Esophagus muscularis mucosa (tissue), 4 donors: ENCODE measurements around the gene C10orf71. TPM values are rescaled to one million over a fixed set of nuclear protein-coding genes. Genes with fewer than 3 reads are reported as not detected.

Experiments used
- DNase-seq: peaks from one replicate; pipeline ENCODE4 v3.0.0-alpha.2; 2017; ENCODE audit errors: extremely low spot score
- H3K27ac ChIP-seq, 4 donors: fragments of 200-600 bp; sonication (generic); replicated peaks in 1 of 4; 1 replicate in 3 of 4; 2 replicates in 1 of 4; pipeline ENCODE4 v1.5.1; 2016 to 2019; ENCODE audit warnings: mild to moderate bottlenecking in 1 of 4
- H3K27me3 ChIP-seq, 4 donors: fragments of 200-600 bp; sonication (generic); one replicate each; pipeline versions ENCODE4 v1.5.1 to v1.6.0; 2016 to 2019
- H3K36me3 ChIP-seq, 4 donors: fragments of 200-600 bp; sonication (generic); one replicate each; pipeline ENCODE4 v1.5.1; 2016 to 2019
- H3K4me1 ChIP-seq, 4 donors: fragments of 200-600 bp; sonication (generic); one replicate each; pipeline ENCODE4 v1.5.1; 2016 to 2019
- H3K4me3 ChIP-seq, 4 donors: fragments of 200-600 bp; sonication (generic); 1 replicate in 2 of 4; 2 replicates in 2 of 4; pipeline ENCODE4 v1.5.1; 2016 to 2019; ENCODE audit warnings: mild to moderate bottlenecking in 4 of 4, moderate library complexity in 1 of 4
- H3K9me3 ChIP-seq, 4 donors: fragments of 200-600 bp; sonication (generic); 1 replicate in 3 of 4; 2 replicates in 1 of 4; pipeline ENCODE4 v1.5.1; 2016 to 2019
- CTCF ChIP-seq, 3 experiments: fragments of 200-600 bp in 2 of 3; fragments of 450-650 bp in 1 of 3; sonication (generic) in 2 of 3; IDR thresholded peaks; one replicate each; pipeline ENCODE4 v1.5.1; 2017 to 2019; ENCODE audit warnings: antibody characterized with exemption in 3 of 3, mild to moderate bottlenecking in 2 of 3, moderate library complexity in 1 of 3
- EP300 ChIP-seq: sonication (generic); formaldehyde crosslinking; IDR thresholded peaks from one replicate; pipeline ENCODE4 v1.6.1; 2017; ENCODE audit warnings: antibody characterized with exemption
- POLR2A ChIP-seq: fragments of 450-650 bp; IDR thresholded peaks from one replicate; pipeline ENCODE4 v1.6.1; 2017; ENCODE audit warnings: antibody characterized with exemption, moderate library complexity, mild to moderate bottlenecking, low read depth
- POLR2AphosphoS5 ChIP-seq, 2 donors: sonication (generic); formaldehyde crosslinking; IDR thresholded peaks; one replicate each; pipeline ENCODE4 v1.6.1; 2017; ENCODE audit warnings: antibody characterized with exemption in 2 of 2
- WGBS: methylation state at CpG from one replicate; pipeline ENCODE4 v1.1.5; 2018; 5-methylcytosine and 5-hydroxymethylcytosine counted together
- intact Hi-C: fragments of 100-400 bp; cut with DNase I; formaldehyde crosslinking; loops from one replicate; pipeline ENCODE4 v1.15.1; 2023
- total RNA-seq, 4 donors: library from RNA; depleted of rRNA; stranded (reverse); fragments of >200 nt; gene quantifications; one replicate each; pipeline versions ENCODE4 v1.1.0 to v1.2.1, GENCODE V29; 2016

Gene C10orf71
- total RNA-seq, 4 donors from 2014 or later: 0.06 to 0.42 TPM; not detected in 2

- H3K27me3 ChIP-seq: peaks cover 0 to 8% (median 0%) of the 10 kb centered on the region in 4 donors
- WGBS: 88% methylated on average over 9 of the region's 10 CpGs
- peaks cover 0 to 3% (median 0%) of the 10 kb centered on the region in 4 donors for H3K4me1 ChIP-seq
- no peak for DNase-seq
- no peak overlapping the region for H3K27ac ChIP-seq
- H3K4me3 ChIP-seq: no peak overlapping the region
- intact Hi-C loops: no loop called here
- TF ChIP-seq EP300 (no peak), POLR2A (no peak), CTCF (IDR thresholded peaks at IDR 0.05) (no peak), POLR2AphosphoS5 (IDR thresholded peaks at IDR 0.05) (no peak)
- no peaks in the 10 kb centered on the region for H3K9me3 ChIP-seq
- no peaks in the 10 kb centered on the region for H3K36me3 ChIP-seq
Measured at GRCh38 chr10:49288341-49289065, 10.5 kb upstream of the C10orf71 start.

DNA sequence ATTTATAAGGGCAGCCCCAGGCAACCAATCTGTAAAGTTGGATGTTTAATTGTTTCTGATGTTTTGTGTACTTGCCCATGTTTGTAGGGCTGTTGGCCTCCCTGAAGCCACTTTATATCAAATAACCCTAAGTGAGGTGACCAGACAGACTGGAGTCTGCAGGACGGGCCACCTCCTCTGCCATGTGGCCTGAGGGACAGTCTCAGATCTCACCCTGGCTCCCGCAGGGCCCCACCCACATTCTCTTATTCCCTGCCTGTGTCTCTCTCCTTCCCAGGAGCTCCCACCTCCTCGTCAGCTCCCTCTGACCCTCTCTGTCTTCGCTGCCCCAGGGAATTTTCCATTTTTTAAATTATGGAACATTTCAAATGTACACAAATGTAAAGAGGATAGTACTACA lies 9.5 kb upstream of the C10orf71 start:
- peaks cover 0 to 3% (median 0%) of the 10 kb centered on the region in 4 donors for H3K4me1 ChIP-seq
- H3K36me3 ChIP-seq: no peaks in the 10 kb centered on the region
- no peak overlapping the region for H3K27ac ChIP-seq
- intact Hi-C loops: no loop called here
- no peak for DNase-seq
- 55% methylated on average over 4 of the region's 4 CpGs for WGBS
- TF ChIP-seq POLR2AphosphoS5 (IDR thresholded peaks at IDR 0.05): no peak
- no peak for TF ChIP-seq CTCF (IDR thresholded peaks at IDR 0.05)
- TF ChIP-seq EP300: no peak
- no peak for TF ChIP-seq POLR2A
- H3K4me3 ChIP-seq: no peak overlapping the region
- H3K9me3 ChIP-seq: no peaks in the 10 kb centered on the region
- peaks cover 0 to 8% (median 0%) of the 10 kb centered on the region in 4 donors for H3K27me3 ChIP-seq

- H3K27me3 ChIP-seq: peaks cover 0 to 8% (median 0%) of the 10 kb centered on the region in 4 donors
- 72% methylated on average over 1 of the region's 1 CpG for WGBS
- intact Hi-C loops: no loop called here
Measured at GRCh38 chr10:49290131-49290530, 8.8 kb upstream of the C10orf71 start.

DNA sequence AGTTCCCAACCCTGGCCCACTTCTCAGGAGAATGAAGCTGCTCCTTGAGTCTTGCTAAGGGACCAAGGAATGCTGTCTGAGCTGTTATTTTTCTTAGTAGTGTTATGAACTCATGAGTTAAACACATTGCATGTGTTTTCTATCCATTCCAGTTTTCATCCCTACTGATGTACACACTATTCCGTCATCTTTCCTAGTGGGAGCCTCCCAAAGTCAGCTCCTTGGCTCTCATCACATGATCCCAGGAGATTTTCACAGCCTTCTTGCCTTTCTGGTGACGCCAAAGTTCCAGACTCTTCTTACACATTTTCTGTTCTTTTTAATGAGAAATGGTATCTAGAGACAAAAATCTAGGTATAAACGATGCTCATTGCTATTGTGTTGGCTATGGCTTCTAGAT lies 8.4 kb upstream of the C10orf71 start:
- WGBS: 68% methylated on average over 3 of the region's 3 CpGs
- Histone ChIP-seq H3K4me1 (peaks cover 0 to 13% (median 0%) of the 10 kb centered on the region in 4 donors), H3K36me3 (no peaks in the 10 kb centered on the region), H3K4me3 (no peak overlapping the region), H3K9me3 (no peaks in the 10 kb centered on the region), H3K27ac (no peak overlapping the region), H3K27me3 (peaks cover 0 to 8% (median 0%) of the 10 kb centered on the region in 4 donors)
- TF ChIP-seq POLR2A: no peak
- no peak for TF ChIP-seq POLR2AphosphoS5 (IDR thresholded peaks at IDR 0.05)
- TF ChIP-seq EP300: no peak
- no peak for TF ChIP-seq CTCF (IDR thresholded peaks at IDR 0.05)
- intact Hi-C loops: no loop called here
- no peak for DNase-seq

More at GRCh38 chr10:49290131-49290530, 8.8 kb upstream of the C10orf71 start:
- no peaks in the 10 kb centered on the region for H3K9me3 ChIP-seq
- H3K4me1 ChIP-seq: peaks cover 0 to 10% (median 0%) of the 10 kb centered on the region in 4 donors
- no peak overlapping the region for H3K4me3 ChIP-seq
- DNase-seq: no peak
- no peaks in the 10 kb centered on the region for H3K36me3 ChIP-seq
- TF ChIP-seq POLR2A (no peak), POLR2AphosphoS5 (IDR thresholded peaks at IDR 0.05) (no peak), CTCF (IDR thresholded peaks at IDR 0.05) (no peak), EP300 (no peak)
- H3K27ac ChIP-seq: no peak overlapping the region
